Hepatocyte (in vitro differentiated cells): Measurements from ENCODE around the gene SLC15A3. TPM values are rescaled to one million over a fixed set of nuclear protein-coding genes. Genes with fewer than 3 reads are reported as not detected.

Experiments
- DNase-seq: peaks from one replicate; pipeline ENCODE4 v3.0.0-alpha.2; 2016; ENCODE audit warnings: low spot score
- H2AFZ ChIP-seq: fragments of 200-600 bp; sonication (generic); 2 replicates; pipeline ENCODE4 v1.6.0; 2016; ENCODE audit warnings: antibody characterized with exemption, mild to moderate bottlenecking
- H3K27ac ChIP-seq: fragments of 200-600 bp; sonication (generic); 2 replicates; pipeline ENCODE4 v1.5.1; 2016; ENCODE audit warnings: mild to moderate bottlenecking
- H3K27me3 ChIP-seq: fragments of 200-600 bp; sonication (generic); 2 replicates; pipeline ENCODE4 v1.6.1; 2016
- H3K36me3 ChIP-seq: fragments of 200-600 bp; sonication (generic); replicated peaks from 2 replicates; pipeline ENCODE4 v1.5.1; 2016; ENCODE audit warnings: low read depth; ENCODE audit not compliant: insufficient read depth
- H3K4me1 ChIP-seq: fragments of 200-600 bp; sonication (generic); 2 replicates; pipeline ENCODE4 v1.5.1; 2016; ENCODE audit warnings: mild to moderate bottlenecking, moderate library complexity; ENCODE audit not compliant: insufficient read depth
- H3K4me2 ChIP-seq: fragments of 200-600 bp; sonication (generic); 2 replicates; pipeline ENCODE4 v1.6.0; 2016
- H3K4me3 ChIP-seq: fragments of 200-600 bp; sonication (generic); 2 replicates; pipeline ENCODE4 v1.5.1; 2016; ENCODE audit warnings: mild to moderate bottlenecking
- H3K79me2 ChIP-seq: fragments of 200-600 bp; sonication (generic); 2 replicates; pipeline ENCODE4 v1.6.0; 2017; ENCODE audit warnings: mild to moderate bottlenecking
- H3K9me2 ChIP-seq: fragments of 200-600 bp; sonication (generic); replicated peaks from 2 replicates; pipeline ENCODE4 v1.6.0; 2017; ENCODE audit warnings: mild to moderate bottlenecking; ENCODE audit not compliant: insufficient read depth
- H3K9me3 ChIP-seq: fragments of 200-600 bp; sonication (generic); 2 replicates; pipeline ENCODE4 v1.5.1; 2016; ENCODE audit warnings: low read depth, mild to moderate bottlenecking
- H4K20me1 ChIP-seq: fragments of 200-600 bp; sonication (generic); 2 replicates; pipeline ENCODE4 v1.6.0; 2016; ENCODE audit warnings: mild to moderate bottlenecking; ENCODE audit not compliant: insufficient read depth, poor library complexity, severe bottlenecking
- EZH2 ChIP-seq: fragments of 200-600 bp; sonication (generic); IDR thresholded peaks from 2 replicates; pipeline ENCODE4 v1.6.1; 2016; ENCODE audit warnings: antibody characterized with exemption, mild to moderate bottlenecking, borderline replicate concordance
- EZH2phosphoT487 ChIP-seq: fragments of 200-600 bp; sonication (generic); IDR thresholded peaks from one replicate; pipeline ENCODE4 v1.6.1; 2018; ENCODE audit warnings: antibody characterized with exemption, mild to moderate bottlenecking, low read depth, moderate library complexity; ENCODE audit not compliant: unreplicated experiment, severe bottlenecking
- WGBS: methylation state at CpG from one replicate; pipeline ENCODE4 v1.1.6; 2016; ENCODE audit warnings: low lambda C conversion rate; ENCODE audit errors: missing lambda C conversion rate; 5-methylcytosine and 5-hydroxymethylcytosine counted together
- polyA plus RNA-seq: library from polyadenylated mRNA; unstranded; fragments of >200 nt; fragmentation: Nextera tagmentation; extraction: Ambion mirVana; gene quantifications from 2 replicates; pipeline ENCODE4 v1.2.1, GENCODE V29; 2016
- total RNA-seq: library from RNA; depleted of rRNA; stranded (reverse); fragments of >200 nt; gene quantifications from 2 replicates; pipeline ENCODE4 v1.2.3, GENCODE V29; 2014
- TF ChIP-seq, protein P1 (sequence below): fragments of 200-600 bp; sonication (generic); IDR thresholded peaks from 2 replicates; pipeline ENCODE4 v1.5.1; 2016; ENCODE audit warnings: antibody characterized with exemption, mild to moderate bottlenecking; ENCODE audit not compliant: poor library complexity

SLC15A3 gene
- total and polyA plus RNA-seq, 2 experiments from 2014 or later: 0.56 to 3.3 TPM

DNA sequence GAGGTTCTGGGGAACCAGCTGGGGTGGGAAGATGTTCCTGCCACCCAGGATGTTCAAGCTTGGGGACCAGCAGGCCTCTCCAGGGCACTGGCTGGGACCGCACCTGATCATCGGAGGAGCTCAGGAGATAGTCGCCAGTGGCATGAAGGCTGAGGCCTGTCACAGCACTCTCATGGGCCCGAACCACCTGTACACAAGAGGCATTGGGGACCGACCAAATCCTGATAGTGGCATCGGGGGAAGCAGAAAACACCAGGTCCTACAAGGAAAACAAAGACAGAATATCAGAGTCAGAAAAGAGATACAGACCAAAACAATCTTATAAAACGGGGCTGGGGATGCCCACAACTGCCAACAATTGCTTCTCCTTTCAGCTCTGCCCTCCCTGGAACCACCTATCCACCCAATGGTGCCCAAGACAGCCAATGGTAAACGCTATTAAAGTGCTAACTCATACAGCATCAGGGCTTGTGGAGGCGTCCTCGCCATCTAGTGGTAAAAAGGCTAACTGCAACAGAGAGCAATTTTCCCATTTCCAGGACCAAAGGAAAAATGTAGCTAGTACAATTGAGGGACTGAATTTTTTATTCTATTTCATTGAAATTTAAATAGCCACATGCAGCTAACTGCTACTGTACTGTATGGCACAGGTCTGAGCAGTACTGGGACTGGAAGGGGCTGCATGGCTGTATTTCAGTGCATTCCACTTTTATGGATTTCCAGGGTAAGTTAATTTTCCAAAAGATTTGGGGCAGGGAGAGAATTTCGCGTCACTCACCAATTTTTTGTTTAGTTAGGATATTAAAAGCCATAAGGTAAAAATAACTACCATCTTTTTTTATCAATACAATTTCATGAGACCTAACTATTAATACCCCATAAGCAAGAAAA, 52.7 kb downstream of the SLC15A3 start:
- Histone ChIP-seq H3K36me3 (no peaks in the 10 kb centered on the region), H3K4me3 (no peak overlapping the region), H3K9me3 (no peaks in the 10 kb centered on the region), H3K79me2 (peaks cover 20% of the 10 kb centered on the region), H2AFZ (no peak overlapping the region), H4K20me1 (peaks cover 6% of the 10 kb centered on the region), H3K27ac (no peak overlapping the region), H3K9me2 (no peaks in the 10 kb centered on the region), H3K4me2 (no peak overlapping the region), H3K4me1 (peaks cover 2% of the 10 kb centered on the region), H3K27me3 (no peaks in the 10 kb centered on the region)
- TF ChIP-seq, protein P1, sequence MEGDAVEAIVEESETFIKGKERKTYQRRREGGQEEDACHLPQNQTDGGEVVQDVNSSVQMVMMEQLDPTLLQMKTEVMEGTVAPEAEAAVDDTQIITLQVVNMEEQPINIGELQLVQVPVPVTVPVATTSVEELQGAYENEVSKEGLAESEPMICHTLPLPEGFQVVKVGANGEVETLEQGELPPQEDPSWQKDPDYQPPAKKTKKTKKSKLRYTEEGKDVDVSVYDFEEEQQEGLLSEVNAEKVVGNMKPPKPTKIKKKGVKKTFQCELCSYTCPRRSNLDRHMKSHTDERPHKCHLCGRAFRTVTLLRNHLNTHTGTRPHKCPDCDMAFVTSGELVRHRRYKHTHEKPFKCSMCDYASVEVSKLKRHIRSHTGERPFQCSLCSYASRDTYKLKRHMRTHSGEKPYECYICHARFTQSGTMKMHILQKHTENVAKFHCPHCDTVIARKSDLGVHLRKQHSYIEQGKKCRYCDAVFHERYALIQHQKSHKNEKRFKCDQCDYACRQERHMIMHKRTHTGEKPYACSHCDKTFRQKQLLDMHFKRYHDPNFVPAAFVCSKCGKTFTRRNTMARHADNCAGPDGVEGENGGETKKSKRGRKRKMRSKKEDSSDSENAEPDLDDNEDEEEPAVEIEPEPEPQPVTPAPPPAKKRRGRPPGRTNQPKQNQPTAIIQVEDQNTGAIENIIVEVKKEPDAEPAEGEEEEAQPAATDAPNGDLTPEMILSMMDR: peak; percentile 93
- TF ChIP-seq EZH2phosphoT487 (no peak), EZH2 (no peak)
- 64% methylated on average over 12 of the region's 12 CpGs for WGBS
- peak; percentile 60 for DNase-seq

DNA sequence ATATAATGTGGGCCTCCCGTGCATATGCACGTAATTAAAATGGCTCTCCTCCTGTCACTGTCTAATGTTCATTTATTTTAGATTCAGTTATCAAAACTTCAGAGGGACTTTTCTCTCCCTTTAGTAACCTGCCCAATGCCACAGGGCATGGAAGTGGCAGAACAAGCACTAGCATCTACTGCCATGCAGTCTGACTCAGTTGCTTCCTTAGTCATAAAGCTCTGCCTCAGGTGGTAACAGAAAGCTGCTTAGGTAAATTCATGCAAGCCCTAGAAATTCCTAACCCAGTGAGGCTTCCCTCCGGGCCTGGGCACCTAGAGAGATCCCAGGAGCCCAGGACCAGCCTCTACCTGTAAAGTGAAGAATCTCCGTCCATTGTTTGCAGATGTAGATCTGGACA, 54.5 kb downstream of the SLC15A3 start:
- Histone ChIP-seq H3K36me3 (no peaks in the 10 kb centered on the region), H3K9me2 (no peaks in the 10 kb centered on the region), H3K79me2 (peaks cover 2% of the 10 kb centered on the region), H2AFZ (no peak overlapping the region), H3K4me3 (no peak overlapping the region), H4K20me1 (no peaks in the 10 kb centered on the region), H3K27ac (no peak overlapping the region), H3K9me3 (no peaks in the 10 kb centered on the region), H3K27me3 (no peaks in the 10 kb centered on the region), H3K4me1 (no peaks in the 10 kb centered on the region), H3K4me2 (no peak overlapping the region)
- no peak for DNase-seq
- 99% methylated on average over 4 of the region's 4 CpGs for WGBS
- TF ChIP-seq, protein P1: no peak
- TF ChIP-seq EZH2phosphoT487 (no peak), EZH2 (no peak)

DNA sequence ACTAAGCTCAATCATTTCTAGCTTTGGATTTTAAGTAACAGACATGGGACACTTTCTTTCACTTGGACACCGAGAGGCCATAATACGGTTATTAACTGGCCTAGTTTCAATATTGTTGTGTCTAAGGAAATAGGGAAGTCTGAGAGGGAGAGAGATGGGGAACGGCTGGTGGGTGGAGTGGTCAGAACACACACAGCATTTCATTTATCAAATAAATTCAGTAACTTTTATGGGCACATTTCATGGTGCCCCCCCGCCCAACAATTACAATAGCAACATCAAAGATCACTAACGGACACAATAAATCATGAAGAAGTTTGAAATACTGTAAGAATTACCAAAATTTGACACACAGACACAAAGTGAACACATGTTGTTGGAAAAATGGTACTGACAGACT, 56.3 kb downstream of the SLC15A3 start:
- no peak overlapping the region for H3K4me3 ChIP-seq
- no peaks in the 10 kb centered on the region for H3K4me1 ChIP-seq
- H3K27me3 ChIP-seq: no peaks in the 10 kb centered on the region
- H2AFZ ChIP-seq: no peak overlapping the region
- H3K9me2 ChIP-seq: no peaks in the 10 kb centered on the region
- TF ChIP-seq EZH2phosphoT487: no peak
- TF ChIP-seq EZH2: no peak
- TF ChIP-seq, protein P1: no peak
- 95% methylated on average over 5 of the region's 5 CpGs for WGBS
- H3K9me3 ChIP-seq: no peaks in the 10 kb centered on the region
- no peaks in the 10 kb centered on the region for H3K36me3 ChIP-seq
- no peak overlapping the region for H3K27ac ChIP-seq
- H3K4me2 ChIP-seq: no peak overlapping the region
- no peaks in the 10 kb centered on the region for H4K20me1 ChIP-seq
- DNase-seq: no peak
- H3K79me2 ChIP-seq: no peaks in the 10 kb centered on the region
